GM10266 (cell line): ENCODE measurements around the gene GLS.

ENCODE experiments used
- DNase-seq: peaks from one replicate; pipeline ENCODE4 v3.0.0; 2012; ENCODE audit errors: extremely low spot score
- CTCF ChIP-seq: IDR thresholded peaks from 2 replicates; pipeline ENCODE4 v1.5.1; 2012; ENCODE audit warnings: mild to moderate bottlenecking, low read depth; ENCODE audit not compliant: control insufficient read depth, insufficient read depth; ENCODE audit errors: missing control alignments

Gene GLS

GRCh38 chr2:190933361-190933760 is 52.7 kb downstream of the GLS start:
- no peak for DNase-seq
- TF ChIP-seq CTCF: no peak

- no peak for DNase-seq
- TF ChIP-seq CTCF: no peak
Measured at GRCh38 chr2:190935054-190935453, 54.4 kb downstream of the GLS start.

- no peak for TF ChIP-seq CTCF
- DNase-seq: no peak
Measured at GRCh38 chr2:190938771-190939335, 58.2 kb downstream of the GLS start.

GRCh38 chr2:190940454-190940853 is 59.8 kb downstream of the GLS start:
- no peak for TF ChIP-seq CTCF

GRCh38 chr2:190941571-190941970 is 61.0 kb downstream of the GLS start:
- TF ChIP-seq CTCF: no peak
- no peak for DNase-seq

More at GRCh38 chr2:190940454-190940853, 59.8 kb downstream of the GLS start:
- no peak for DNase-seq

GRCh38 chr2:190942697-190943096 is 62.1 kb downstream of the GLS start:
- TF ChIP-seq CTCF: no peak
- DNase-seq: no peak

- no peak for DNase-seq
- no peak for TF ChIP-seq CTCF
Measured at GRCh38 chr2:190943706-190944105, 63.1 kb downstream of the GLS start.
